GM19397 (cell line): ENCODE results near the gene TANC1.
"Not testable (repeated sequence)": the region's sequence is repeated elsewhere in the genome, so short reads cannot be mapped to it uniquely, and the experiment has no call there.

ENCODE experiments used
- ATAC-seq: cut with Tn5 transposase; IDR thresholded peaks from one replicate; pipeline ENCODE4 v1.9.1; 2021; ENCODE audit warnings: mild to moderate bottlenecking, moderate library complexity; ENCODE audit not compliant: unreplicated experiment

The TANC1 gene

GRCh38 chr2:159022019-159022418, 53.6 kb downstream of the TANC1 start:
- ATAC-seq = no peak

GRCh38 chr2:159026170-159026569, 57.7 kb downstream of the TANC1 start:
- no peak for ATAC-seq

- ATAC-seq = no peak
These were observed 60.3 kb downstream of the TANC1 start for GRCh38 chr2:159028776-159029175.

- no peak for ATAC-seq
These were observed 61.5 kb downstream of the TANC1 start for GRCh38 chr2:159029936-159030335.

DNA sequence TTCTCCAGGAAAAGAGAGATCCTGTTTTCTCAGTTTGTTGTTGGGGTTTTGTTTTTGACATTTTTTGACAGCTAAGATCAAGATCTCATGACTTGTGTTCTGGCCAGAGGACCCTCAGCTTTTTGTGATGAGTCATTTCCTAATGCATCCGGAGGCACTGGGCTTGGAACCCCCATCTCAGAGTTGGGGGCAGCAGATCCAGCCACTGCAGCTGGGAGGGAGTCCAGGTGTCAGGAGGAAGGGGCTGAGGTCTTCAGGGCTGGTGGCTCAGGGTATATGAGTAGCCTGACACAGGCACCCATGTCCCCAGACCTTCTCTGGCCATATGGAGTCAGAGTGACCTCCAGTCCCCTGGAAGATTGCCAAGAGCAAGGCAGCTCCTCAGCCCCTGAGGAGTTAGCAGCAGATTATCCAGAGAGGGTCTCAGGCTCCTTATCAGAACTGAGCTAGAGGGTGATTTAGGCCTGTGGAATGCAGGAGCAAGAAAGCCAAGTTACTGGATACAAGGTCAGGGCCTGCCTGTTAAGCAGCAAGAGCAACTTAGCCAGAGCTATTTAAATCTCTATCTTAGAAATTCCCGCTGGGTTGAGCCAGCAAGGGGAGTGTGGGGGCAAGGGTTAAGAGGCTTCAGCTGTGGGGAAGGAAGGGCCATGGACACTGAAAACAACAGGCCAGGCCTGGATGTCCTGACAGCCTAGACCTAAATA, 62.4 kb downstream of the TANC1 start:
- no peak for ATAC-seq

DNA sequence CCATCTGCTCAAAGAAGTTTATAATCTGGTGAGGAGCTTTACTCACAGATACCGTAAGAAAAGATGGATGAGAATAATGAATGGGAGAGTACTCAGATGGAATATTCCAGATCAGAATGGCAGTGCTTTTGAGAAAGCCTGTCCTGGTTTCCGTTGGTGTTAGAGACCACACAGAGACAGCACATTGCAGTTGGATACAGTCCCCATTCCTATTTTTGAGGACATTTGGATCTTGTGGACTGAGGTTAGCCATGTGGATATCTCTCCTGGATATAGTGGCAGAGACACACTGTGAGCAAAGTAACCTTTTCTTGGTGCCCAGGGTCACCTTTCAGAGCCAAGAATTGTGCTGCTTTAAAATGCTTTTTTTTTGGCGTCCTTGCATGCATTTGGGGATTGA, 63.7 kb downstream of the TANC1 start:
- ATAC-seq = no peak

DNA sequence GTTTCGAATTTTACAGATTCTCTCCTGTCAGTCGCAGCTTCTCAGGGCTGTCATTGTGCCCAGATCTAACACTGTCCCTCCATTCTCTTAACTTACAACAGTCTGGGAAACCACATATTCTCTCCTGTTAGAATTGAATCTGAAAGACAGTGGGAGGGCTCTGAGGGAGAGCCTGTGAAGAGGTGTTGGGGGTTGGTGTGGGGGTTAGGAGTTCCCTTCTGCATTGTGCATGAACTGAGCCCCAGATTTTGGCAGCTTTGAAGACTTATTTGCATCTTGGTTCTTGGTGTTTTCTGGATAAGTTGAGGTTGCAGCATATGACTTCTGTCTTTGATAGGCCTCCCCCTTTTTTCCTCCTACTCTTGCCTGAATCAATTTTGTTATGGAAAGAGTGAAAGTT, 64.1 kb downstream of the TANC1 start:
- no peak for ATAC-seq

DNA sequence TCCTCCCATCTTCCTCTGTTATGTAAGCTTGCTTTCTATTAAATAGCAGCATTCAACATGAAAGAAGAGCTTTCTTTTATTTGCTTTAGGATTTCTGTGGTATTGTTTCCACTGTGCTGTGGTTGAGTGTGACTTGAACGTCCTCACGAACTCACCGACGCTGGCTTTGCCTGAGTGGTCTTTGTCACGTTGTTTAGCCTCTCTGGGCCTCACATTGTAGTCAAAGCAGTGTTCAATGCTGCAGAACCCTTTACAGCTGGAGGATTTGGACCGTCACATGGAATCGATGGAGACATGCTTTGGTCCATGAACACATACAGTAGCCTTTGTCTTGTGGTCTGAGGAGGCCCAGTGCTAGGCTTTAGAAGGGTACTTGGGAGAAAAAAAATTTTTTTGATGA, 66.3 kb downstream of the TANC1 start:
- ATAC-seq = no peak

GRCh38 chr2:159035790-159036411, 67.5 kb downstream of the TANC1 start:
- no peak for ATAC-seq

- not testable (repeated sequence) for ATAC-seq
These were observed 68.0 kb downstream of the TANC1 start for GRCh38 chr2:159036461-159036860.

GRCh38 chr2:159041328-159041727, 72.9 kb downstream of the TANC1 start:
- ATAC-seq = not testable (repeated sequence)

GRCh38 chr2:159042115-159042850, 73.8 kb downstream of the TANC1 start:
- no peak for ATAC-seq

DNA sequence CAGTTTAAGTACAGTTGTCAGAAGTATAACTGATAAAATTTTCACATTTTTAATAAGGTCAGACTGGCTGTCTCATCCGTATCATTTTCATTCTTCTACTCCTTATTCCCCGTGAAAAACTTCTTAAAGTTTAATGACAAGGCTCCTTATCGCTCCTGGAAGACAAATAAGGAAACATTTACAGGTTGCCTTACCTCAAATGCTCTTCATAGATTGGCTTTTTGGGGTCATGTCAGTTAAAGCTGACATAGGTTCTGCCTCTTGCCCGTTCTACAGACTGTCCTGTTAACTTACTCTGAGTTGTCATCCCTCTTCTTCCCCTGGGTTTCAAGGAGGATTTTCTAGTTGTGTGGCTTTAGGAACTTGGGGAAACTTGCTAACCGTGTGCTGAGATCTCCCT, 75.3 kb downstream of the TANC1 start:
- no peak for ATAC-seq

DNA sequence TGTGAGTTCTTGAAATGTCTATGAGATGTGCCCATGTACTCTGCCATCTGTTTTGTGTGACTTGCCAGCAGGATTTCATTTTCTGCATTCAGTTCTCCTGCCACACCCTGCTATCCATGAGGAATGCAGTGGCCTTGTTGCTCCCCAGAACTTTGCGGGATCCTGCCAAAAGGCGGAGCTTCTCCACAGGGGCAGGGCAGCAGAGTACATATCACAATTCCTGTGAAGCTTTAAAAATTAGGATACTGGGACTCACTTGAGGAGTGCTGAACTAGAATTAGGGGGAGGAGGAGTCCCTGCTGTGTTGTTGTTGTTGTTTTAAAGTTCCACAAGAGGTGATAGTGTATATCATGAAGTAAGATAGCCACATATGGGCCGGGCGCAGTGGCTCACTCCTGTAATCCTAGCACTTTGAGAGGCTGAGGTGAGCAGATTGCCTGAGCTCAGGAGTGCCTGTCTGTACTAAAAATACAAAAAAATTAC, 76.4 kb downstream of the TANC1 start:
- ATAC-seq = no peak

GRCh38 chr2:159045545-159046454, 77.4 kb downstream of the TANC1 start:
- ATAC-seq = no peak

DNA sequence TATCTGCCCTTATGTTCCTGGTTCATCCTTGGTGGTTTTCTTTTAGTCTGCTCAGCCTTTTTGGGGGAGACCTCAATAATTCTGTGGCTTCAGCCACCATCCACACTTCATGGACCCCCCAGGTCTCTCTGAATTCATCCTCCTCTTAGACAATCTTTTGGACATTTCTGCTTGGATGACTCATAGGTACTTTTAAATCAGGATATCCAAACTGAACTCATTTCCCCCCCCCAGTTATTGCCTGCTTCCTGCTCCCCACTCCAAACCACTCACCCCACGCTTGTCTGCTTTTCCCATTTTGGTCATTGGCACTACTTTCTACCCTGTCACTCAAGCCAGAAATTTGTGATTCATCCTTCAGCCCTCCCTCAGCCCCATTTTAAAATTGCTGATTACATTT, 78.5 kb downstream of the TANC1 start:
- ATAC-seq = no peak

GRCh38 chr2:159050426-159050825, 82.0 kb downstream of the TANC1 start:
- no peak for ATAC-seq

GRCh38 chr2:159051133-159051532, 82.7 kb downstream of the TANC1 start:
- no peak for ATAC-seq

DNA sequence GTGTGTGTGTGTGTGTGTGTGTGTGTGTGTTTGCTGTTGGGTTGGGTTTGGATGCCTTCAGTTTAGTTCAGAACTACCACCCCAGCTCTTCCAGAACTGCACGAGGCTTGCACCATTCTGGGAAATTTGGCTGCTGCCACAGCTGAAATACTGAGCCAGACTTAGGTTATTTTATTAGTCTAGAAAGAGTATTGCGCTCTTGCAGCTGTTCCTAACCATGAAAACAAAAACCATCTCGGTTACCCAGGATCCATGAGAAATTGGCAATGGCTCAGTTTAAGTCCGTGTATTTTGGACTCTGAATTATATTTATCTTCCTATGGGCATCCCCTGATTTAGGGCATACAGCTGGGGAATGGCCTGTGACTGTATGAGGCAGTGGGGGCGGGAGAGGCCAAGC, 83.2 kb downstream of the TANC1 start:
- no peak for ATAC-seq

- ATAC-seq = no peak
These were observed 83.7 kb downstream of the TANC1 start for GRCh38 chr2:159052157-159052601.
